ELF-1 (cell line): ENCODE measurements around the gene B3GALT2.
"Not testable (repeated sequence)": the region's sequence is repeated elsewhere in the genome, so short reads cannot be mapped to it uniquely, and the experiment has no call there.

Source experiments
- DNase-seq: peaks from one replicate; pipeline ENCODE4 v3.0.0-alpha.2; 2016; ENCODE audit warnings: low read depth, low spot score

B3GALT2 gene, protein sequence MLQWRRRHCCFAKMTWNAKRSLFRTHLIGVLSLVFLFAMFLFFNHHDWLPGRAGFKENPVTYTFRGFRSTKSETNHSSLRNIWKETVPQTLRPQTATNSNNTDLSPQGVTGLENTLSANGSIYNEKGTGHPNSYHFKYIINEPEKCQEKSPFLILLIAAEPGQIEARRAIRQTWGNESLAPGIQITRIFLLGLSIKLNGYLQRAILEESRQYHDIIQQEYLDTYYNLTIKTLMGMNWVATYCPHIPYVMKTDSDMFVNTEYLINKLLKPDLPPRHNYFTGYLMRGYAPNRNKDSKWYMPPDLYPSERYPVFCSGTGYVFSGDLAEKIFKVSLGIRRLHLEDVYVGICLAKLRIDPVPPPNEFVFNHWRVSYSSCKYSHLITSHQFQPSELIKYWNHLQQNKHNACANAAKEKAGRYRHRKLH

DNA sequence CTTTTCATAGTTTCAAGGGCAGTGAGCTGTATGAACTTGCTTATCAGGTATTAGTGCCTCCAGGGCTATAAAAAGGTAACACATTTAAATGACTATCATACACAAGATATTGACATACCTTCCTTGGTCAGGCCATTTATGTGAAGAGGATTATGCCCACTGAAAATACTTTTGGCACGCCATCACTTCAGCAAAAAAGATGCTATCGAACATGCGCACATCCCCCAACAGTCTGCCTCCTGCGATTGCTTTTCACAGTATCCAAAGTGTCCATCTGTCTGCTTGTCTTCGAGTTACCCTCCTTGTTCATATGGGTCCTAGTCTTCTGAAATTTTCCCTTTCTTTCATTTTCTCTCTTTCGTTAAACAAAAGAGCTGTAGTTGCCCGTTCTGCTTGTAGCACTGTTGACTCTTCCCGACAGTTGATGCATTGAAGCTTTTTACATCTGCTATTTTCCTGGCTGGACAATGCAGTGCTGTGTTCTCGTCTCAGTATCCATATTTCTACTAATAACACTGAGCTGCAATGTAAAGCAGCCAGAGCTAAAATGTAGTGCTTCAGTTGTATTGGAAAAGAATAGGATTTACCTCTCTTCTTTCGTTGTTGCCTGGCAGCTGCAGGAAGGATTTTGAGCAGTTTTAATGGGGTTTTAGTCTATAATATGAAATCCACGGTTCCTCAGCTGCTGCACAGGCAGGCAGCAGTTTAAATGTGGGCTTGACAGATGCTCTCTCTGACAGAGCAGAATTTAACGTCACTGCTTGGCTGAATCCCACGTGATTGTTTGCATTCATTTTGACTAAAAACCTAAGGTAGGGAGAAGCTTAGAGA lies at the start of gene B3GALT2:
Gene B3GALT2, minus strand, starts transcription at position 713 of the 831 bp plus-strand sequence. CDS start 5,051 bp downstream, outside the sequence.
- DNase-seq: no peak

DNA sequence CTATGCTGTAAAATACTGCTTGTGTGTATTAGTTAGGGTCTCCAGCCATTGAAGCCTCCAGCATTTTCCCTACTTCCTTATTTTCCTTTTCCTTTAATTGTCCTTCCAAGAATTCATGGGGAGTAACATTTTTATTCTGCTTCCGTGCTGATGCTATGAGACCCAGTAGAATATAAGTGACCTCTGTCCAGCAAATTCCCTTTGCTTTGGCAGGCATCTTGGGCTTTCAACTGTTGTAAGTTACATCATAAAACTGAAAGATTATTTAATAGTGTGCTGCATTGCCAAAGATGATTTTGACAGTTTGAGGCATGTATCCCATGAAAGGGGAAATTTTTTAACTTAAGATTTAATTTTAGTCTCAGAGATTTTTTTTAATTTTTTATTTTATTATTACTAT lies 48.1 kb upstream of the B3GALT2 start:
- no peak for DNase-seq

DNA sequence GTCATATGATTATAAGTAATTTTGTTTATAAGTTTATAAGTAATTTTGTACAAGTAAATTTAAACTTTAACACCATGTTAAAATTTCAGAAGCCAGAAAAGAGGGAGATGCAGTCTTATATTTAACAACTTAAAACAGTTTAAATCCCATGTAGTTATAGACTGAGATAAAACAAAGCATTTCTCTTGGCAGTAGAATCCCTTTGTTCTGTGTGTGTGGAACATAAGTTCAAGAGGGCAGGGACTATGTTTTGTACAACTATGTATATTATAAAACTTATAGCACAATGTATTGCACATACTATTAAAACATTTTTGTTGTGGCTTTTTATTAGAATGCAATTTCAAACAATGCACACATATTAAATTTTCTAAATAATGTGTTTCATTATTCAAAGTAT lies 44.7 kb upstream of the B3GALT2 start:
- not testable (repeated sequence) for DNase-seq

DNA sequence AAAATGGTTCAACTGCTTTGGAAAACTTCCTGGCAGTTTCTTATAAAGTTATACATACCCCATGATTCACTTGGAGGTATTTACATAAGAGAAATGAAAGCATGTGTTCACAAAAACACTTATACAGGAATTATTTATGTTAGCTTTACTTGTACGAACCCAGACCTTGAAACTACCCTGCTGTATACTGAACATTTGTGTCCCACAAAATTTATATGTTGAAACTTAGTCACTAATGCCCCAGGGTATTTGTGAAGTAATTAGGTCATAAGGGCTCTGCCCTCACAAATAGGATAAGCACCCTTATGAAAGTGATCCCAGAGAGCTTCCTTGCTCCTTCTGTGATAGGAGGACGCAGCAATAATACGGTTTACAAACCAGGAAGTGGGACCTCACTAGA lies 42.7 kb upstream of the B3GALT2 start:
- no peak for DNase-seq

DNA sequence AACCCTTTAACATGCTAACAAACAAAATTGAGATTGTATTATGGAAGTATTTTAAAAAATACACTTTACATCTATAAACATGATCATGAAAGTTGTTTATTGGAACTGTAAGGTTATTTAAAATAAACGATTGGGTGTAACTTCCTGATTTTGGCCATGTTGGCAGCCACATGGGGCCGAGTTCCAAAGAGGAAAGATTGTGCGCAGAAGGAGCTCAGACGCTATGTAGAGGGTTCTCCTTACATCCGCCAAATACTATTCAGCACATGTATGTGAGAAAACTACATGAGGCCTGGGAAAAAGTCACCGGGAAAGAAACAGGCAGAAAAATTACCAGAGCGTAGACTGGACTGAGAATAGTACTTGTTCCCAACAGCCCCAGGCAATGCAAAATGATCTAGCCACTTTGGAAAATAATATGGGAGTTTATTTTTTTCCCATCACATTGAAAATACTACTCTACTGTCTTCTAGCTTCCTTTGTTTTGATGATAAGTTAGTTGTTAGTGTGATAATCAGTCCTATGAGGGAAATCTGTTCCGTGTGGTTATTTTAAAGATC lies 35.7 kb upstream of the B3GALT2 start:
- DNase-seq: no peak

DNA sequence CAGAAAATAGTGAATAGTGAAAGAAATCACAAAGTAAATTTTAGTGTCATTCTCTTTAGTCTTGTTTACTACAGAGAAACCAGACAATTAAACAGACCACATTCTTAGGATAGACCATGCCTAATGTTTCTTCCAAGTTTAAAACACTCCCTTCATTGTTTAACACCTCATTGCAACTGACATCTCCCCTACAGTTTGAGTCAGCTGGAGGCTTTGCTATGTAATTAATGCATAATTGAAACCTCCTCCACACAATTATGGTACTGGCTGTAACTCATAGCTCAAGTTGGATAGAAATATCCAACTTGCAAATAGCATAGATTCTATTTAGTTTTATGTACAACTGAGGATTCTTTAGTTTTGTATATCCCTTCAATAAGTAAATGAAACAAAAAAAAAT lies 35.2 kb upstream of the B3GALT2 start:
- no peak for DNase-seq

DNA sequence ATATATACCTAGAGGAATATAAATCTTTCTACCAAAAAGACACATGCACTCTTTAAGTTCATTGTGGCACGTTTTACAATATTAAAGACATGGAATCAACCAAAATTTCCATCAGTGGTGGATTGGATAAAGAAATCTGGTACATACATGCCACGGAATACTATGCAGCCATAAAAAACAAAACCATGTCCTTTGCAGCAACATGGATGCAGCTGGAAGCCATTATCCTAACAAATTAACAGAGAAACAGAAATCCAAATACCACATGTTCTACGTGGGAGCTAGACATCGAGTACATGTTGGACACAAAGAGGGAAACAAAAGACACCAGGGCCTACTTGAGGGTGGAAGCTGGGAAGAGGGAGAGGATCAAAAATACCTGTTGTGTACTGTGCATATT lies 33.0 kb upstream of the B3GALT2 start:
- DNase-seq: no peak

DNA sequence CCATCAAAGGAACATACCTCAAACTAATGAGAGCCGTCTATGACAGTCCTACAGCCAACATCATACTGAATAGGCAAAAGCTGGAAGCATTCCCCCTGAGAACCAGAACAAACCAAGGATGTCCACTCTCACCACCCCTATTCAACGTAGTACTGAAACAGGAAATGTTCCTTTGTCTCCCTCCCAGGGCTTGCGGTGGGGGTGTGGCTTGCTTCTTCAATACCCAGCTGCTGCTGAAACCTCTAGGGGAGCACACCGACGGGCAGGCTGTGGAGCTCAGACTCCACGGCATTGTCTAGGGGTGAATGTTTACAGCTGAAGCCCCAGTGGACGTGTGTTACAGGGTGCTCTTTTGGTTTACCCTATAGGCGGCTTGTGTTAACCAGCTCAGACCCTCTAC lies 30.5 kb upstream of the B3GALT2 start:
- DNase-seq: no peak

DNA sequence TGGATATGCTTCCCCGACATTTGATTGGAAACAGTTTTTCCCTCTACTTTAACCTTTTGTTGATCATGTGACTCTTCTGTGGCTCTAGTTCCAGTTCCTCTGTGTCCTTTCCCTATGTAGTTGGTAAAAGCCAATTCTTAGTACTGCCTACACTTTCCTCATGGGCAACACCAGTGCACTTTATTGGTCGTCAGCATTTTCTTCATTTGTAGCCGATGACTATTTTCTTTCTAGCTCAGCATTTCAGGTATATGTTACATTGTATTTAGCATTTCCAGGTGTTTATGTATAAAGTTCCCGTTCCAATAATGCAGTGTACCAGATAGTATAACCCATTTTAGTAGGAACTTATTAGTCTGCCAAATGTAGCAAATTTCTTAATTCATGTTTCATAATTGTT lies 27.6 kb upstream of the B3GALT2 start:
- no peak for DNase-seq

DNA sequence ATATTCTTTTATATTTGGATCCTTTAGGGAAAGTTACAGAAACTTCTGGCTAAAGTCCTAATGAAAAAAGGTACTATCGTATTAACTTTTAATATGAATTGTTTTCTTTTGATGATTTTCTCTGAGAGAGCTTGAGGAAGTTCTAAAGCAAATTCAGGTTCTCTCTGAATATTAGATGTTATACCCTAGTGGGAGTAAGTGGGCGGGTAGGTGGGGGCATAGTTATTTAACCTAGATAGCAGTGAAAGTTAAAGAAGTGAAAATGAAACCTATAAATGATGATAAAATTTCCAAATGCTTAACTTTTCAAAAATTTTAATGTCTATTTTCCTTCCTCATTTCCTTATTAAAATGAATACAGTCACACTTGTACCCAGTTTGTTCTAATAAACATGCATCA lies 26.2 kb upstream of the B3GALT2 start:
- no peak for DNase-seq

DNA sequence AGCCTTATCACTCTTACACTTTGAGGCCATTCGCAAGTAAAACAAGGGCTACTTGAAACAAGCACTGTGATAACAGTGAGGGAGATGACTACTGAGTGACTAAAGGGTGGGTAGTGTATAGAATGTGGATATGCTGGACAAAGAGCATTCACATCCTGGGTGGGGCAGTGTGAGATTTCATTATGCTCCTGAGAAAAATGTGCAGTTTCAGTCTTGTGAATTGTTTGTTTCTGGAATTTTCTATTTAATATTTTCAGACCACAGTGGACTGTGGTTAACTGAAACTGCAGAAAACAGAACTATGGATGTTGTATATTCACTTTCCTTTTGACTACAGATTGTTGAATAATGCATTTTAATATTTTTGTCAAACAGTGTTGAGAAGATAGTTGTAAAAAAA lies 25.1 kb upstream of the B3GALT2 start:
- DNase-seq: no peak

DNA sequence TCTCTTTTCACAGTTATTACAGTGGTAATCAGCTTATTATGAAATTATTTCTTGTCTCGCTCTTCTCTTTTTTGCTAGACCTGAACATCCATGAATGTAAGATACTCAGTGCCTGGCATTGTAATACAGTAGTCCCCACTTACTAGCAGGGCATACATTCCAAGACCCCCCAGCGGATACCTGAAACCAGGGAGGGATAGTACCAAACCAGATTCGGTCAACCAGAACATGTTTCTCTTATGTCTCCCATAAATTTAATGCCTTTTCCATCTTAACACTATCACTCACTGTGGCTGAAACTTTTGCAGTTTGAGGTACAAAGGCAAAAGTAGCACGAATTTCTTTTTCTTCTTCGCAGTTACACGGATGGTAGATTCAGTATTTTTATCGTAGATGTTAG lies 24.6 kb upstream of the B3GALT2 start:
- no peak for DNase-seq

DNA sequence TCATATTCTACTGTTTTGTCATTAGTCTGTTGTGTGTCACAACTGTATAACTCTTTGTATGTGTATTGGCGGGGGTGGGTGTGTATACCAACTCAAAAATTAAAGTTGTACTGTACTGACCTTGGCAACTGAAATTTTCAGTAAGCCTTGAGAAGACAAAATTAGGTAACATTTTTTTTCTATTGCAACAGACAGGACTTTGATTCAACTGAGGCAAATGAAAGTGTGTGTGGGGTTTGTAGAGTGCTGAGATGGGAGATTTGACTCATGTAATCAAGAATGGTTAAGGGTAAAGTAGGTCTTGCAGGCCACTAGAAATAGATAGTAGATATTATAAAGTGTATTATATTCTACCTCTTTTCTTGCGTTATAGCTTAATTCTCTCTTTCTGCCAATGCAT lies 14.6 kb upstream of the B3GALT2 start:
- no peak for DNase-seq

DNA sequence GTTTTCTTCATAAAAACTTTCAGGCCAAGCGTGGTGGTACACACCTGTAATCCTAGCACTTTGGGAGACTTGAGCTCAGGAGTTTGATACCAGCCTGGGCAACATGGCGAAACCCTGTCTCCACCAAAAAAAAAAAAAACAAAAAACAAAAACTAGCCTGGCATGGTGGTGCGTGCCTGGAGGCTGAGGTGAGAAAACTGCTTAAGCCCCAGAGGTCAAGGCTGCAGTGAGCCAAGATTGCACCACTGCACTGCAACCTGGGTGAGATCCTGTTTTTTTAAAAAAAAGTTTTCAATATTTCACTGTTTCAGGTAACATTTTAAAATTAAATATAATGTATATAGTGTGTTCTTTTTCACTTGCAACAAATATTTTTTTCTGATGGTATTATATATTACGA lies 13.5 kb upstream of the B3GALT2 start:
- no peak for DNase-seq

DNA sequence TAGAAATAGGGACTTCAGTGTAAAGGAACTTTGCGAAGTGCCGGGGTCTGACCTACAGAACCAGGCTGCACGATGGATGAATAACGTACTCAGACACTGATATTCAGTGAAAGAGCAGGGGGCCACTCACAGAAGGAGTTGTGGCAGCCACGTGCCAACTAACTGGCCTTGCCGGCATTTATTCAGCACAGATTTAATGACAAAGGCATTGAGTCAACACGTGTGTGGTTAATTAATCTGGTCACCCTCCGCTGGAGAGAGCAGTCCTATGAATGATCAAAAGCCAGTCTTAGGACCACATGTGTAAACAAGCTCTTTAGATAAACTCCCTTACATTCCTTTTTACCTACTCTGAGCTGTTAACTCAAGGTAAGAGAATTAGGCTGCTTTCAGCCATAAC lies 6.2 kb upstream of the B3GALT2 start:
- DNase-seq: no peak

DNA sequence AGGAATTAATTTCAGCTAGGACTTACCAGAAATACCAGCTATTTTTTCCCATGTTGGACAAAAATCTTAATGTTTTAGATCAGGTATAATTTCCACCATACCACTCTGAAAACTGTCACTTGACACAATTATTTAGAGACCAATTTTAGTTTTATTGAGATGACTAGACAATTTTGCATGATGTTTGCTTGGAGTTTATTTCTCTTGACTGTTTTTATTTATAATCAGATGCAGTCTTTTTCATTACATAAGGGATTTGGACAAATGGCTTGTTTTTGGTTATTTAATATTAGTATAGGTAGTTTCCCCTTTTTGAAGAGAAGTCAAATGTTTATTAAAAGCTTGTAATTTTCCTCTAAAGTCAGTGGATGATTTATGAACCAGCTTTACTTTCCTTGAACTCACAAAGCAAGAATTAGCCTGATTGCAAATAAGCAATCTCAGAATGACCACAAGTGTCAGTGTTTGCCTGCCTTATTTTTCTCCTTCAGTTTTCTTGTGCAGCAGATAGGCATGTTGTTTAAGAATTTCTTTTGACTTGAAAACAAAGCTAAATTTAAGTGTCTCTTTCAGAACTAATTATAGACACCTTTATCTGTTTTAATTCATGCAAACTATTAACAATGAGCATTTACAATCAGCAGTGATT lies 3.8 kb upstream of the B3GALT2 start:
- DNase-seq: no peak

DNA sequence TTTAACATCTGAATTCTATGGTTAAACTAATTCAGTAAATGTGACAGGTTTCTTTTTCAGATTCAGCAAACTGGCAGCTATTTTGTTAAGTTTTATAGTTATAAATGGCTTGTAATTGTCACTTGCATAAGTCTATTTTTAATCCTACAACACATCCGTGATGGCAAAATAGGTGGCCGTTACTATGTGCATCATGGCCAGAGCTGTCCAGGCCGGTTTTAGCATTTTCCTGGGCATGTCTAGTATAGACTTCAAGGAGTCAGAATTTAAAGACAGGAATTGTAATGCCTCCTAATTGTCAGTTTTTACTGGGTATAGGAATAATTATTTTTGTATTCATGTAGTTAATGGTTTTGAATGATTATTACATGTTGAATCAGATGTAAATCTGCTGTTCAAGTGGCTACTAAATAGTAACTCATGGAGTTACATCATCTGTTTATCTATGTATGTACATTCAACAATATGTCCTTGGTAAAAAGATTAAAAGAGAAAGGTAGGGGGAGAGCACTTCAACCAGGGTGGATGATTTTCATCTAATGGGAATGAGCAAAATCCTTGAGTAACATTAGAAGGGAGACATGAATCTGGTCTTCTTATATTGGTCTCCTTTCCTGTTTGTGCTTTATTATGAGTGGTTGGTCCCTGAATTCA lies 3.2 kb upstream of the B3GALT2 start:
- no peak for DNase-seq

DNA sequence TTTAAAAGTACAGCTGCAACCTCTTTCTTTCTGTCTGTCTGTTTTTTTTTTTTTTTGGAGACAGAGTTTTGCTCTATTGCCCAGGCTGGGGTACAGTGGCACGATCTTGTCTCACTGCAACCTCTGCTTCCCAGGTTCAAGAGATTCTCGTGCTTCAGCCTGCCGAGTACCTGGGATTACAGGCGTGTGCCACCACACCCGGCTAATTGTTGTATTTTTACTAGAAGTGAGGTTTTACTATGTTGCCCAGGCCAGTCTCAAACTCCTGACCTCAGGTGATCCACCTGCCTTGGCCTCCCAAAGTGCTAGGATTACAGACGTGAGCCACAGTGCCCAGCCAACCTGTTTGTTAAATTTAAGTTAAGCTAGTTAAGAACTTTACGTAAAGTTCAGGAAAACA lies 2.5 kb upstream of the B3GALT2 start:
- not testable (repeated sequence) for DNase-seq

DNA sequence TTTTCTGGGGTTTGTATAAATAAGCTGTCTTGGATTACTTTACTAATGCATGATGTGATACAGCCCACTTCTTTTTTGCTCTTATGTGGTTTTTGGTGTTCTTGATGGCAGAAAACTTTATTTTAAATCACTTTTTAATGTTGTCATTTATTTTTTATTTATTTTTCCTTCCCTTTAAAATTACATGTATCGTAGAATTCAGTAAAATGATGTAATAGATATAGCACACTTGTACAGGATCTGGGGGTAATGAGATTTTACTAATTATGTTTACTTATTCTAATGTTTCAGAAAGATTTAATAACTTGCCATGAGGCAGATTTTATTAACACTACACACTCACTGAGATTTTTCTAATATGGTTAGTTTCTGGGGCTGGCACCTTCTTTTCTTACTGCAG lies 701 bp upstream of the B3GALT2 start:
- DNase-seq: no peak

DNA sequence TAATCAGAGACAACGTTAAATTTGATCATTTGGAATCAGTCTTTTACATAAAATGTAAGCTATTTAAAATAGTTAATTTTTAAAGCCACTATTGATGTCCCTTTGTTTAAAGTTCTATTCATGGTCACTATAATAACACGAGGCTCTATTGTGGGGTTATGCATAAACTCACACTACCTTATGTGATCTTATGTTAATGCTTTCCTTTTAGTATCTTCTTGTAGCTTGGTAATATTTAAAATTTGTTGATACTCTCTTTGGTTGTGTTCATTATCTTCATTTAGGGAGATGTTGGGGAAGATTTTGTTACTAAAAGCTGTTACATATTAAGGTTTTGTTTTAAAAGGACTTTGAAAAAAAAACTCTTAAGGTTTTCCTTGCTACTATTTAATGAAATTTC lies 1.2 kb downstream of the B3GALT2 start:
- DNase-seq: no peak

DNA sequence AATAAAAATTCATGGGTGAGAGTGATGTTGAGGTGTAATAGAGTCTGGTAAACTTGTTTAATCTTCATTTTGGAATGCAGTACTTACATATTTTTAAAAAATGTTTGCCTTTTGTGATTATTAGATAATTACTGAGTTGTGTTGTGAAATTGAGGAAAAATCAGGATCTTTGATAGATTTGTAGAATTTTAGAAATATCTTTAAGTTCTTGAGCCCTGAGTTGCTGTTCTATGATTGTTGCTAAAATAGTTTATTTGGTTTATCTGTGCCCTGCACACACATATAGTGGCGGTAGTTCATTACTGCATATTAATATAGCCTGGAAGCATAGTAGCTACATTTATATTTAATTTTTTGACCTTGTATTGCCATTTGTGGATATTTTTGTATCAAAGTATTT lies 1.6 kb downstream of the B3GALT2 start:
- DNase-seq: no peak
